Left ventricle myocardium inferior (tissue), 1 donor: Measurements from ENCODE around the gene STIM1. TPM values are rescaled to one million over a fixed set of nuclear protein-coding genes. Genes with fewer than 3 reads are reported as not detected.
A peak's percentile ranks its signal among the peaks of the same experiment; 100 is the strongest.

Source experiments
- DNase-seq: peaks from one replicate; pipeline ENCODE4 v3.0.0-alpha.2; 2020
- H3K27ac ChIP-seq: fragments of 200-600 bp; replicated peaks from 2 replicates; pipeline ENCODE4 v1.8.0; 2021
- H3K27me3 ChIP-seq: fragments of 200-600 bp; 2 replicates; pipeline ENCODE4 v1.8.0; 2021; ENCODE audit warnings: low read depth
- H3K36me3 ChIP-seq: fragments of 200-600 bp; 2 replicates; pipeline ENCODE4 v1.8.0; 2021
- H3K4me1 ChIP-seq: fragments of 200-600 bp; 2 replicates; pipeline ENCODE4 v1.8.0; 2021
- H3K4me3 ChIP-seq: fragments of 200-600 bp; 2 replicates; pipeline ENCODE4 v1.8.0; 2021; ENCODE audit warnings: mild to moderate bottlenecking, moderate library complexity
- H3K9me3 ChIP-seq: fragments of 200-600 bp; replicated peaks from 2 replicates; pipeline ENCODE4 v1.8.0; 2021
- intact Hi-C: fragments of 100-400 bp; cut with micrococcal nuclease; formaldehyde crosslinking; loops from one replicate; pipeline ENCODE4 v1.11.0; 2022
- total RNA-seq: library from RNA; stranded (reverse); fragmentation: NEBNext Ultra II Directional; extraction: Animal tissue kit (Norgen Biotek cat#: 25700); gene quantifications from one replicate; pipeline ENCODE4 v1.2.1, GENCODE V29; 2021
- TF ChIP-seq, protein P1 (sequence below): fragments of 200-600 bp; IDR thresholded peaks from 2 replicates; pipeline ENCODE4 v1.8.0; 2021; ENCODE audit warnings: antibody characterized with exemption, mild to moderate bottlenecking, borderline replicate concordance
- donor health status: DM: no; HTN: yes; CAD: no; lungs with severe emphysema.

STIM1 gene
- total RNA-seq, 1 donor from 2014 or later, result 32.0 TPM

DNA sequence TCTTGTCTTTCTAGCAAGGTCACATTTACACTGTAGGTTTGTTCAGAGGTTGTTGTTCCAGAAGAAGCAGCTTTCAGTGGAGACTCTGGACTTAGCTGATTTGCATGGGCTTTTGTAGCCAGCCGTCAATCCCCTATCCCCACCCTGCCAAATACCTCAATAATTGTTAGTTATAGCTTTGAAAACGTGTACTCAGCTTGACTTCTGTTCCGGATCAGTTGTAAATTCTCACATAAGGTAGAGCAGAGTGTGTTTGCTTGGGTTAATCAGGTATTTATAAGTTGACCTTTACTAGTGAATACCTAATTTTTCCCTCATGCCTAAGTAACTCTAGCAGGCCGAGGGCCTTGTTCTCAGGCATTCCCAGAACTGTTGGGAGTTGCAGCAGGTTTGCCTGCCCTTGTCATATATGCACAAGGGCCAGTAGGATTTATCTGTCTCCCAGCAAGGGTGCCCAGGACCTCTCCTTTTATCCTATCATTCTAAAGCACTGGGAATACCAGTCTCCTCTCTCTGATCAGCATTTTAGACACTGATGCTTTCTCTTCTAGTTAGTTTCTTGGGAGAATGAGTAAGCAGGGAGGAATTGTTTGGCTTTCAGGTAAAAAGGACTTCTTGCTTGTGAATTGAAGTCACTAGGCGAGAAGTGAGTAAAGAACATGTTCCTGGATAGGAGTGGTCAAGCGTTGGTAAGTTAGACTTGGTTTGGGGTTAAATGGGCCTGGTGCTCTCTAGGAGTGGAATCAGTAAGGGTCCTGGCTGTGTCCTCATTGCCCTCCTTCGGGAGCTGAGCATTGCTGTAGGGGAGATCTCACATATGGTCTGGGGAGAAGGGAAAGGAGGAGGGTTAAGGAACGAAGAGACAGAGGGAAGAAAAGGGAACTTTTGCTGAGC, 22.1 kb downstream of the STIM1 start:
- TF ChIP-seq, protein P1, sequence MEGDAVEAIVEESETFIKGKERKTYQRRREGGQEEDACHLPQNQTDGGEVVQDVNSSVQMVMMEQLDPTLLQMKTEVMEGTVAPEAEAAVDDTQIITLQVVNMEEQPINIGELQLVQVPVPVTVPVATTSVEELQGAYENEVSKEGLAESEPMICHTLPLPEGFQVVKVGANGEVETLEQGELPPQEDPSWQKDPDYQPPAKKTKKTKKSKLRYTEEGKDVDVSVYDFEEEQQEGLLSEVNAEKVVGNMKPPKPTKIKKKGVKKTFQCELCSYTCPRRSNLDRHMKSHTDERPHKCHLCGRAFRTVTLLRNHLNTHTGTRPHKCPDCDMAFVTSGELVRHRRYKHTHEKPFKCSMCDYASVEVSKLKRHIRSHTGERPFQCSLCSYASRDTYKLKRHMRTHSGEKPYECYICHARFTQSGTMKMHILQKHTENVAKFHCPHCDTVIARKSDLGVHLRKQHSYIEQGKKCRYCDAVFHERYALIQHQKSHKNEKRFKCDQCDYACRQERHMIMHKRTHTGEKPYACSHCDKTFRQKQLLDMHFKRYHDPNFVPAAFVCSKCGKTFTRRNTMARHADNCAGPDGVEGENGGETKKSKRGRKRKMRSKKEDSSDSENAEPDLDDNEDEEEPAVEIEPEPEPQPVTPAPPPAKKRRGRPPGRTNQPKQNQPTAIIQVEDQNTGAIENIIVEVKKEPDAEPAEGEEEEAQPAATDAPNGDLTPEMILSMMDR, result no peak
- H3K27me3 ChIP-seq, result peaks cover 69% of the 10 kb centered on the region
- no peak overlapping the region for H3K4me3 ChIP-seq
- no peaks in the 10 kb centered on the region for H3K9me3 ChIP-seq
- intact Hi-C loops, result no loop called here
- DNase-seq, result no peak
- peaks cover 34% of the 10 kb centered on the region for H3K4me1 ChIP-seq
- no peak overlapping the region for H3K27ac ChIP-seq
- H3K36me3 ChIP-seq, result no peaks in the 10 kb centered on the region

DNA sequence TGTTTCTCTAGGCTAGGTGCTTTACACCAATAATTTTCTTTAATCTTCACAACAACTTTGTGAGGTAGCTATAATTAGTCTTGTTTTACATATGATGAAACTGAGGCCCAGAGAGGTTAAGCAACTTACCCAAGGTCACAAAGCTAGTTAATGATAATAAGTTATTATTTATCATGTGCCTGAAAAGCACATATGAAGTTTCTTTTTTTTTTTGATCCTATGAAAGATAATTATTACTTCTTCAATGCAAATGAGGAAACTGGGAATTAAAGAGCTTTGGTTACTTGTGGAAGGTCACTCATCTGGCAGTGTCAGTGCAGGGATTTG, 22.8 kb downstream of the STIM1 start:
- DNase-seq, result no peak
- TF ChIP-seq, protein P1, result no peak
- no peaks in the 10 kb centered on the region for H3K9me3 ChIP-seq
- peaks cover 34% of the 10 kb centered on the region for H3K4me1 ChIP-seq
- H3K36me3 ChIP-seq, result no peaks in the 10 kb centered on the region
- H3K27me3 ChIP-seq, result peaks cover 66% of the 10 kb centered on the region
- H3K27ac ChIP-seq, result no peak overlapping the region
- H3K4me3 ChIP-seq, result no peak overlapping the region
- intact Hi-C loops, result no loop called here

DNA sequence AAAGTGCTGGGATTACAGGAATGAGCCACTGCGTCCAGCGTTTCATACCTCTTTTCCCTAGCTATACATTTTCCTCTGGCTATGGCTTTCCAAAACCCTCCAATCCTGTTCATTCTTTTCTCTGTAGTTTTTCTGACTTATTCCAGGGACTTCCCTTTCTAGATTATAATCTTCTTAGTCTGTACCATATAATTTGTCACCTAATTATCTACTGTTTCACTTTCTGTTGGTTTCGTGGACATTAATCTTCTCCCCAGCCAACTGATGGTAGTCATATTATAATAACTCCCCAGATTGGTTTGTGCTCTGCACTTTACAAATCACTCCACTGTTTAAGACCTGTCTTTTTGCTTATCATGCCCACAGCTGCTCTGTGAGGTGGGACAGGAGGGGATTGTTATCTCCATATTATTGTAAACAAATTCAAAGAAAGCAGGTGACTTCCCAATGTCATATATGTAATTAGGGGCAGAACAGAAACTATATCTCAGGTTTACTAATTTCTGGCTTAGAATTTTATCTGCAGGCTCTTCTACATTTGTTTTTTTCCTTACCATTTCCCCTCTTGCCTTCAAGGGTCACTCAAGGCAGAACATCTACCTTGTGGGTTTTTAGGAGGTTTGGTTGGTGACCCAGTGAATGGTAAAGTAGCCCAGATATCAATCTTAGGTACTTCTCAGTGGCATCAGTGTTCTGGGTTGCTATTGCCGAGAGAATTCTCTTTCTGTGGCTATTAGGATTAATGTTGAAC, 23.9 kb downstream of the STIM1 start:
- H3K36me3 ChIP-seq, result no peaks in the 10 kb centered on the region
- H3K27me3 ChIP-seq, result peaks cover 65% of the 10 kb centered on the region
- no peak overlapping the region for H3K4me3 ChIP-seq
- peaks cover 24% of the 10 kb centered on the region for H3K4me1 ChIP-seq
- H3K27ac ChIP-seq, result peak overlapping the region; percentile 50
- no peaks in the 10 kb centered on the region for H3K9me3 ChIP-seq
- intact Hi-C loops, result no loop called here
- no peak for DNase-seq
- TF ChIP-seq, protein P1, result no peak

DNA sequence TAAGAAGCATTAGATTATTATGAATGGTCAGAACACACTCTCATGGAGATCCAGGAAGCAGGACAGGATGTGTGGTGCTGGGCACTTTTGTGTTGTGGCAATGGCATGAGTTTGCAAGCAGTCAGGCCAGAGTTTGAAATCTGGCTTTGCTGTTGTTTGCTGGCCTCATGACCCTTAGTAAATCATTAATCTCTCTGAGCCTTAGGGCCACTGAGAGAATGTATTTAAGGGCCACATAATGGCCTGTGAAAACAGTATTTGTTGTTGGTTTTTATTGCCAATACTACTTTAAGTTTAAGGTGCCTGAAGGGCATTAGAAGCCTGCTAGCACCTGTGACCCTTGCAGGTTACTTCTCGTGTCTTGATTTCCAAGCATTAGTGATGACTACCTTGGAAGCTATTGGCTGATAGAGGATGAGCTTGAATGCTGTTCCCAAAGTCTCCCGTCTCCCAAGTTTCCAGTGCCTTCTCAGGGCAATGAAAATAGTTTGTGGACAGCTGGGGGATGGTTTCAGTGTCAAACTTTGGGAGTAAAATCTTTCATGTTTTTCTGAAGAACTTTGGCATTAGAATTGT, 24.6 kb downstream of the STIM1 start:
- TF ChIP-seq, protein P1, result no peak
- Histone ChIP-seq H3K27me3 (peaks cover 62% of the 10 kb centered on the region), H3K4me1 (peaks cover 24% of the 10 kb centered on the region), H3K36me3 (no peaks in the 10 kb centered on the region), H3K9me3 (no peaks in the 10 kb centered on the region), H3K27ac (peak overlapping the region; percentile 50), H3K4me3 (no peak overlapping the region)
- intact Hi-C loops, result no loop called here
- DNase-seq, result no peak

DNA sequence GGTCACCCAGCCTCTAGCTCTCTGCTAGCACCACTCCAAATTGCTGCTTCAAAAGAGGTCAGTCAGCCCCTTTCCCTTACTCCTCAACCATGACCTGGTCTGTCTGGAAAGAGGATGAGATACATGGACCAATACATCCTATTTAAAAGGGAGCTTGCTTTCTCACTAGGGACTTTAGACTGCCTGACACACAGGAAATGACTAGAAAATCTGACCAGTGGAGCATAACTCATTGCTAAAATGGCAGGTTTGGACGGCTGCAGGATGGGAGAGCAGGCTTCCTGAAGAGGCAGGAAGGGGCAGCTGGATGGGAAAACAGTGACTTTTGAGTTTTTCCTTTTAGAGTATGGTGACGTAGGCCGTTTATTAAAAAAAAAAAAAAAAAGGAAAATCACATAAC, 25.3 kb downstream of the STIM1 start:
- Histone ChIP-seq H3K9me3 (no peaks in the 10 kb centered on the region), H3K4me1 (peaks cover 26% of the 10 kb centered on the region), H3K27ac (peak overlapping the region; percentile 50), H3K27me3 (peaks cover 55% of the 10 kb centered on the region), H3K36me3 (no peaks in the 10 kb centered on the region), H3K4me3 (no peak overlapping the region)
- DNase-seq, result no peak
- intact Hi-C loops, result no loop called here
- TF ChIP-seq, protein P1, result no peak
